WTC11 (cell line): ENCODE measurements around the gene CASP2.

ENCODE experiments used
- ATF3 ChIP-seq: sonication (generic); formaldehyde crosslinking; conservative IDR thresholded peaks from 2 replicates; pipeline ENCODE4 v1.8.1; 2022; ENCODE audit warnings: mild to moderate bottlenecking, missing genetic modification reagents
- CTCF ChIP-seq: fragments of 200-600 bp; IDR thresholded peaks from 2 replicates; pipeline ENCODE4 v1.8.0; 2022; ENCODE audit warnings: antibody characterized with exemption
- IRF1 ChIP-seq: sonication (generic); formaldehyde crosslinking; IDR thresholded peaks from 2 replicates; pipeline ENCODE4 v1.8.0; 2023; ENCODE audit warnings: missing genetic modification reagents
- JUN ChIP-seq: sonication (generic); formaldehyde crosslinking; IDR thresholded peaks from 2 replicates; pipeline ENCODE4 v1.8.0; 2023; ENCODE audit warnings: mild to moderate bottlenecking, missing genetic modification reagents
- USF1 ChIP-seq: sonication (generic); formaldehyde crosslinking; IDR thresholded peaks from 2 replicates; pipeline ENCODE4 v1.8.0; 2022; ENCODE audit warnings: mild to moderate bottlenecking, missing genetic modification reagents
- USF2 ChIP-seq: sonication (generic); formaldehyde crosslinking; IDR thresholded peaks from 2 replicates; pipeline ENCODE4 v1.8.1; 2023; ENCODE audit warnings: mild to moderate bottlenecking, missing genetic modification reagents, moderate library complexity
- ZNF121 ChIP-seq: sonication (generic); formaldehyde crosslinking; IDR thresholded peaks from 2 replicates; pipeline ENCODE4 v1.8.0; 2023; ENCODE audit warnings: missing genetic modification reagents

- TF ChIP-seq CTCF (no peak), IRF1 (no peak), USF2 (CRISPR knock-in tag) (no peak), ATF3 (CRISPR knock-in tag) (no peak), USF1 (no peak), ZNF121 (CRISPR knock-in tag) (no peak), JUN (CRISPR knock-in tag) (no peak)
Measured at GRCh38 chr7:143265017-143265693, 23.0 kb upstream of the CASP2 start.
